ENCODE measurements around the gene SGK1.
"Not testable (repeated sequence)": the region's sequence is repeated elsewhere in the genome, so short reads cannot be mapped to it uniquely, and the experiment has no call there.

The SGK1 gene

DNA sequence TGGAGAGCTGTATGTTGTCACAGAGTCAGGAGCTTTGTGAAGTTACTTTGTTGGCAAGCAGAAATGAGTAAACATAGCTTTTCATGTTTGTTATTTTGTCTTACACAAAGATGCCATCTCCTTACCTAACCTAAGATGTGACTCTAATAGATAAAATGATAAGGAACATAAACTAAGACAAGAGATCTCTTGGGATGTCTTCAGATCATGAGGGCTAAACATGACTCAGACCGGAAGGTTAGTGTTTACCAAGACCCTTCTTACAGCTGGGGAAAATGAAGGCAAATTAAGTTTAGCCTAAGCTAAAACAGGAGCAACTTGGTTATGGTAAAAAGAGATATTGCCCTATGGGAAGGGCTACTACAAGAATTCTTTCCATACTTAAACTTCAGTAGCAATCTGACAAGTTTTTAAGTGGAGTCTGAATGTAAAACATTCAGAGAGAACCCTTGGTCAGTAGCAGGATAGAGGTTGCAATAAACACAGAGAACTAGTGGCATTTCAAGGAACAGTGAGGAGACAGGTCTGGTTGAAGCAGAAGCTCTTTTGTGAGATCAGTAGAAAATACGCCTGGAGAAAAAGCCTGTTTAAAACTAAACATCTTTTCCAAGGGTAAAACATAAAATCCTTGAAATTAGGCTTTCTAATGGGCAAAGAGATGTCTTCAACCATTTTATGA lies 29.9 kb downstream of the SGK1 start:
- Histone ChIP-seq H3K27me3 (no peaks in the 10 kb centered on the region), H3K9ac (peak overlapping the region; percentile 80 to 97 (median 89)), H3K9me3 (replicated peaks in 1 of 11) (peaks cover 0 to 30% (median 17%) of the 10 kb centered on the region in 11 experiments; a peak in 18 of 22 replicates), H3K4me2 (peak overlapping the region; percentile 71 to 92 (median 83)), H3K4me3 (peak overlapping the region in 4 of 10 experiments; percentile 1 to 22 (median 12); a peak in 3 of 20 replicates), H3K27ac (peak overlapping the region; percentile 96 to 100 (median 99)), H3K36me3 (peaks cover 0 to 12% (median 0%) of the 10 kb centered on the region in 11 experiments; a peak in 9 of 22 replicates), H4K20me1 (no peaks in the 10 kb centered on the region), H3K4me1 (peaks cover 37 to 94% (median 48%) of the 10 kb centered on the region in 10 experiments)
- TF ChIP-seq Cebpa-rat (IDR thresholded peaks at IDR 0.05) = peak in 1 of 11 experiments; percentile 11; a peak in 1 of 22 replicates

DNA sequence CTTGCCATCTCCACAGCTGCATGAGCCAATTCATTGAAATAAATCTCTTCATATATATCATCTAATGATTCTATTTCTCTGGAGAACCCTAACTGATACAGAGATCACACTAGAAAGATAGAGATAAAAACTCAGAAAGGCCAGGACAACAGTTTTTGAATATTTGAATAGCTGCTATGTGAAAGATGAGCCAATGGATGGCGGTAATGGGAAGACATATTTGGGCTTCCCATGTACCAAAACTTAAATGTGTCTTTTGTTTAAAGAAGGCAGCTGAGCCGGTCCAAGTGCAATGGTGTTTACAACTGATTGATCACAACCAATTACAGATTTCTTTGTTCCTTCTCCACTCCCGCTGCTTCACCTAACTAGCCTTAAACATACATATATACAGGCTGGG lies 35.1 kb downstream of the SGK1 start:
- Histone ChIP-seq H3K4me3 (no peak overlapping the region), H4K20me1 (no peaks in the 10 kb centered on the region), H3K4me2 (peak overlapping the region in 2 of 11 experiments; percentile 28 to 74; a peak in 2 of 22 replicates), H3K9me3 (replicated peaks in 1 of 11) (peaks cover 0 to 11% (median 0%) of the 10 kb centered on the region in 11 experiments; a peak in 2 of 22 replicates), H3K9ac (no peak overlapping the region), H3K4me1 (peaks cover 10 to 92% (median 32%) of the 10 kb centered on the region in 10 experiments), H3K27ac (peak overlapping the region in 3 of 11 experiments; percentile 2 to 13 (median 12); a peak in 4 of 22 replicates), H3K27me3 (no peaks in the 10 kb centered on the region), H3K36me3 (no peaks in the 10 kb centered on the region; a peak in 2 of 22 replicates)
- no peak for TF ChIP-seq Cebpa-rat (IDR thresholded peaks at IDR 0.05)

DNA sequence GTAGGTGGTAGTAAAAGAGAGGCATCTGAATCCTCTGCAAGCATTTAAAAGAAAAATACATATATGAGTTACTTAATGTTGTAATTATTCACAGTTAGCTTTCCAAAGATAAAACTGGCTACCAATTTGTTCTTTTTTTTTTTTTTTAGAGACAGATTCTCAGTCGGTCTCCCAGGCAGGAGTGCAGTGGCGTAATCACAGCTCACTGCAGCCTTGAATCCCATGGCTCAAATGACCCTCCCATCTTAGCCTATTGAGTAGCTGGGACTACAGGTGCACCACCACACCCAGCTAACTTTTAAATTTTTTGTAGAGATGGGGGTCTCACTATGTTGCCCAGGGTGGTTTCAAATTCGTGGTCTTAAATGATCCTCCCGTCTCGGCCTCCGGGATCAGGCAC lies 36.5 kb downstream of the SGK1 start:
- Histone ChIP-seq H3K36me3 (no peaks in the 10 kb centered on the region; a peak in 2 of 22 replicates), H3K9me3 (replicated peaks in 1 of 11) (peaks cover 0 to 11% (median 0%) of the 10 kb centered on the region in 11 experiments; a peak in 2 of 22 replicates), H4K20me1 (no peaks in the 10 kb centered on the region), H3K9ac (no peak overlapping the region), H3K27me3 (no peaks in the 10 kb centered on the region), H3K4me3 (no peak overlapping the region), H3K4me1 (peaks cover 15 to 95% (median 34%) of the 10 kb centered on the region in 10 experiments), H3K27ac (no peak overlapping the region), H3K4me2 (peak overlapping the region in 1 of 11 experiments; percentile 48; a peak in 2 of 22 replicates)
- no peak for TF ChIP-seq Cebpa-rat (IDR thresholded peaks at IDR 0.05)

DNA sequence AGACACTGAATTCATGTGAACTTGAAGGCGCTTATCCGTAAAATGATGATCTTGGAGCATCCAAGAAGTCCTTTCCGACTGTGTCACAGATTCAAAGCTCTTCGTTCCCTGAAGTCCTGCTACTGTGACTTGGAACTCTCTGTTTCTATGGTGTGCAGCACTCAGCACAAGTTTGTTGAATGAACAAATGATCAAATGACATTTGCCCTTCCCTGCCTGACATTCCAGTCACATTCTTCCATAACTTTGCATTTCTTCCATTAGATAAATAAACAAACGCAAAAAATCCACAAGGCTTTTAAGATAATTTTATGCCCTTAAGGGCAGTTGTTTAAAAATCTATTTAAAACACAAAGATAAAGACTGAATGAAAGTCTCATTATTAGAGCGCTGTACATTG lies 39.9 kb downstream of the SGK1 start:
- no peak for TF ChIP-seq Cebpa-rat (IDR thresholded peaks at IDR 0.05)

GRCh38 chr6:134276891-134277377 lies 41.0 kb downstream of the SGK1 start:
- H3K4me3 ChIP-seq = peak overlapping the region in 5 of 10 experiments; percentile 26 to 38 (median 30); a peak in 8 of 20 replicates
- 0 out of 22 replicates have a peak, but pooled peaks of 1 of the 11 experiments have one; percentile 6 for TF ChIP-seq Cebpa-rat (IDR thresholded peaks at IDR 0.05)
- not testable (repeated sequence) for H3K36me3 ChIP-seq; H3K27me3 ChIP-seq; H3K9me3 ChIP-seq (replicated peaks in 1 of 11); H4K20me1 ChIP-seq
- H3K4me1 ChIP-seq = peaks cover 14 to 83% (median 28%) of the 10 kb centered on the region in 10 experiments
- H3K27ac ChIP-seq = peak overlapping the region; percentile 64 to 93 (median 79)
- H3K4me2 ChIP-seq = peak overlapping the region; percentile 48 to 95 (median 68)
- peak overlapping the region; percentile 24 to 79 (median 58); a peak in 21 of 22 replicates for H3K9ac ChIP-seq

More for the DNA sequence above, 39.9 kb downstream of the SGK1 start:
- Histone ChIP-seq H4K20me1 (no peaks in the 10 kb centered on the region), H3K4me2 (peak overlapping the region in 4 of 11 experiments; percentile 68 to 95 (median 92); a peak in 6 of 22 replicates), H3K4me3 (no peak overlapping the region), H3K9ac (0 out of 22 replicates have a peak overlapping the region, but pooled peaks of 1 of the 11 experiments have one; percentile 26), H3K27me3 (no peaks in the 10 kb centered on the region), H3K4me1 (peaks cover 14 to 83% (median 28%) of the 10 kb centered on the region in 10 experiments), H3K36me3 (peaks cover 0 to 4% (median 0%) of the 10 kb centered on the region in 11 experiments; a peak in 1 of 22 replicates), H3K9me3 (replicated peaks in 1 of 11) (peaks cover 0 to 7% (median 0%) of the 10 kb centered on the region in 11 experiments; a peak in 1 of 22 replicates), H3K27ac (peak overlapping the region in 9 of 11 experiments; percentile 12 to 93 (median 79); a peak in 13 of 22 replicates)

- Histone ChIP-seq H3K27ac (no peak overlapping the region; a peak in 1 of 22 replicates), H3K9me3 (replicated peaks in 1 of 11) (peaks cover 0 to 7% (median 0%) of the 10 kb centered on the region in 11 experiments; a peak in 1 of 22 replicates), H3K36me3 (peaks cover 0 to 7% (median 0%) of the 10 kb centered on the region in 11 experiments; a peak in 1 of 22 replicates), H3K4me1 (peaks cover 20 to 71% (median 32%) of the 10 kb centered on the region in 10 experiments), H4K20me1 (no peaks in the 10 kb centered on the region), H3K9ac (no peak overlapping the region; a peak in 1 of 22 replicates), H3K27me3 (no peaks in the 10 kb centered on the region), H3K4me2 (peak overlapping the region in 3 of 11 experiments; percentile 42 to 55 (median 46); a peak in 6 of 22 replicates), H3K4me3 (no peak overlapping the region)
- TF ChIP-seq Cebpa-rat (IDR thresholded peaks at IDR 0.05) = no peak
Observed at GRCh38 chr6:134272374-134272773, 45.5 kb downstream of the SGK1 start.

- Histone ChIP-seq H4K20me1 (no peaks in the 10 kb centered on the region), H3K9me3 (replicated peaks in 1 of 11) (no peaks in the 10 kb centered on the region), H3K4me1 (peaks cover 8 to 41% (median 19%) of the 10 kb centered on the region in 10 experiments; a peak in 19 of 20 replicates), H3K27me3 (no peaks in the 10 kb centered on the region), H3K36me3 (peaks cover 0 to 5% (median 0%) of the 10 kb centered on the region in 11 experiments; a peak in 4 of 22 replicates), H3K4me2 (peak overlapping the region; percentile 4 to 67 (median 51); a peak in 20 of 22 replicates), H3K4me3 (no peak overlapping the region), H3K27ac (peak overlapping the region in 10 of 11 experiments; percentile 17 to 65 (median 35); a peak in 13 of 22 replicates), H3K9ac (peak overlapping the region in 3 of 11 experiments; percentile 9 to 40 (median 16); a peak in 5 of 22 replicates)
- TF ChIP-seq Cebpa-rat (IDR thresholded peaks at IDR 0.05) = peak in 1 of 11 experiments; percentile 9; a peak in 1 of 22 replicates
Observed at GRCh38 chr6:134267917-134268361, 50.0 kb downstream of the SGK1 start.

DNA sequence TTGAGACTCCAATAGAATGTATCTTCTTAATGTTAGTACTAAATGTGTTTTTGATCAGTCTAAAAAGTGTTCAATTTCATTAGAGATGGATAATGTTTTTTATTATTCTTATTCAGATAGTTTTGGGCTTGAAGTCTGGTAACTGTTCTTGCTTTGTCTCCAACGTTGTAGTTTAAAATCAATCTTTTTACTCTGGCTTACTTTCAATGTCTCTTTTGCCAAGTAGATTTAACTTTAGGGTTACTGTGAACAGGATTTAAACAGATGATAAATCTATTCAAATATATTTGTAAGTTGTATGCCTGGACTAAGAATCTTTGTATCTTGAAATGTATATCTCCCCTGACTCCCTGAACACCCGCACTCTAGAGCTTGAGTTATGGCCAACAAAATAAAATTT lies 51.1 kb downstream of the SGK1 start:
- no peak for TF ChIP-seq Cebpa-rat (IDR thresholded peaks at IDR 0.05)
- Histone ChIP-seq H3K4me2 (no peak overlapping the region), H3K4me1 (peaks cover 8 to 30% (median 18%) of the 10 kb centered on the region in 10 experiments; a peak in 19 of 20 replicates), H3K9me3 (replicated peaks in 1 of 11) (no peaks in the 10 kb centered on the region), H3K4me3 (no peak overlapping the region), H3K27me3 (no peaks in the 10 kb centered on the region), H4K20me1 (no peaks in the 10 kb centered on the region), H3K9ac (no peak overlapping the region), H3K27ac (no peak overlapping the region), H3K36me3 (peaks cover 0 to 11% (median 5%) of the 10 kb centered on the region in 11 experiments; a peak in 11 of 22 replicates)

All from BLaER1 treated with 17β-estradiol and CSF1 and Interleukin-3, amounts not matched to agents 10 nM and 100 nM (cell line).